RPMI8226 (cell line): ENCODE data around the gene GAPVD1.
"Not testable (repeated sequence)": the region's sequence is repeated elsewhere in the genome, so short reads cannot be mapped to it uniquely, and the experiment has no call there.

ENCODE experiments used
- DNase-seq: peaks from one replicate; pipeline ENCODE4 v3.0.0-alpha.2; 2015

GAPVD1 gene

GRCh38 chr9:125376261-125377226, 114.9 kb downstream of the GAPVD1 start:
- DNase-seq: no peak

DNA sequence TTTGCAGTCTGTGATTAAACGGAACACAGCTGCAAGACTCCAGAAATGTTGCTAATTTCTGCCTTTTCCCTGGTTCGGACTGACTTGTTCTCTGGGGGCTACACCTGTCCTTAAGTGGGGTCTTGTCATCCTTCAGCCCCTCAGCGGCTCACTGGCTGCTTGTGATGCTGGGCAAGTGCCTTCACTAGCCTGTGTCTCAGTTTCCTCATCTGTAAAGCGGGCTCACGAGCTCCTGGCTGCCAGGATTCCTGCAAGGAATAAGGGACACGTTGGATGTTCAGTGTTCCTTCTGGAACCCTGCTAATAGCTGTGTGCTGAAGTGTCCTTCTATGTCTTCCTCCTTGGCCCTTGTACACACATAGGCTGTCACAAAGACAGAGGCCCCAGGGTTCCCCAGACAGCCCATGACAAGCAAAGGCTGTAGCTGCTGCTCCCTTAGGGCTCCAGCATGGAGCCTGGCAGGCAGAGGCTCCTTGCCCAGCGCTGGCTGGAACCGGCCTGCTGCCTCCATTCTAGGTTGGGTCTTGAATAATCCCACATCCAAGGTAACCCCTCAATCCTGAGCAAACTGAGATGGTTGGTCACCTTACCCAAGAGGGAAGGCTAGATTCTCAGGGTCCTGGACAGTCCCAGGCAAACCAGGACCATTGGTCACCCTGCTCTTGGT, 116.1 kb downstream of the GAPVD1 start:
- DNase-seq: no peak

DNA sequence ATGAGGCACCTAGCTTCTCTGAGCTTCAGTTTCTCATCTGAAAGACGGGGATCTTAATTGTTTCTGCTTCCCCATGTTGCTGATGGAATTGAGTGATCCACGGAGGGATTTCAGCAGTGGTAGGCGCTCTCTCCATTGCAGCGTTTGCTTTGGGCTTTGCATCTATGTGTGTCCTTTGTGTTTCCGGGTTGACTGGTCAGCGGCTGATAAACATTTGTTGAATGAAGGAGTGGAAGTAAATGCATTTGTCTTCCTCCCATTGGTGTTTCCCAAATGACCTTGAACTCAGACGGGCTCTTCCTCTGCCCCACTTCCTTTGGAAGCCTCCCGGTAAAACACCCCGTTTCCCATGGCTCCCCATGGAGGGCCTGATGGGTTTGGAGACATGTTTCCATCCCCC, 117.2 kb downstream of the GAPVD1 start:
- DNase-seq: no peak

GRCh38 chr9:125379208-125379607, 117.6 kb downstream of the GAPVD1 start:
- DNase-seq: no peak

DNA sequence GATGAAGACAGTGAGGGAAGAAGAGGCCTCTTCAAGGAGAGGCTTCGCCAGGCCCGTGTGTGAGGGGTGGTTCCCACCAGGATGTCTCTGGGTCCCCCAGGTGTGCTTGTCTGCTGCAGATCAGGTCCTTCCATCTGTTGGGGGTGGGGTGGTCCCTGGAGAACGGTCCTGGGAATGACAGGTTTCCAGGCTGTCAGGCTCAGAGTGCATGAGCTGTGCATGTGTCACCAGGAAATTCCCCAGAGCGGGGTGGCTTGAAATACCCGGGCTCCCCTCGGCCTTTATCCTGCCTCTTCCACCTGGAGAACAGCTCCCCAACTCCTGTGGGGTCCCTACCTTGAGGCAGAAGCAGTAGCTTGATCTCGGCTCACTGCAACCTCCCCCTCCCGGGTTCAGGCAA, 118.8 kb downstream of the GAPVD1 start:
- DNase-seq: no peak

DNA sequence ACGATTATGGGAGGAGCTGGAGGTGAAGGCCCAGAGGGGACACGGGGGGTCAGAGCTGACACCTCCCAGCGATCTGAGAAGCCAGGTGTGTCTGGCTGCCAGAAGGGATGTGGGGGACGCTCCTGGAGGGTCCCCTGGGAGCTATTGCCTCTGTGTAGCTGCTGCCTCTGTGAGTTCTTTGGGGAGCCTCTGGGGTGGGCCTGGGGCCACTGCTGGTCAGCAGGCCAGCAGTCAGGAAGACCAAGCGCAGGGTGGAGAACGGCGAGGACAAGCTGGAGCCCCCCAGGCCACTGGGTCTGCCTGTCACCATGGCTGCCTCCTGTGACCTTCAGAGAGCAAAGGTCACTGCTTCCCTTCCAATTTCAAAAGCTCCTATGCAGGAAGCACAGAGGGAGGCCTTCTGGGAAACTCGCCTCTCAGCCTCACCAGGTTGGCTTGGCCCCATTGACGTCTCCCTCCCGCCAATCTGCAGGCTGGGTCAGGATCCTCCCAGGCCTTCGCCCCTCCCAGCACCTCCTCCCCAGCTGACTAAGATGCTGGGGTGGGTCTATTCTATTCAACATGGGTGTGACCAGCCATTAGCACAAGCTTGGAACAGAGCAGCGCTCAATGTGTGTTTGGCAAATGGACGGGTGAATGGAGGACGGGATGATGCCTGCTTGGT, 126.4 kb downstream of the GAPVD1 start:
- DNase-seq: no peak

GRCh38 chr9:125388978-125389377, 127.4 kb downstream of the GAPVD1 start:
- DNase-seq: no peak

GRCh38 chr9:125391704-125392103, 130.1 kb downstream of the GAPVD1 start:
- no peak for DNase-seq

DNA sequence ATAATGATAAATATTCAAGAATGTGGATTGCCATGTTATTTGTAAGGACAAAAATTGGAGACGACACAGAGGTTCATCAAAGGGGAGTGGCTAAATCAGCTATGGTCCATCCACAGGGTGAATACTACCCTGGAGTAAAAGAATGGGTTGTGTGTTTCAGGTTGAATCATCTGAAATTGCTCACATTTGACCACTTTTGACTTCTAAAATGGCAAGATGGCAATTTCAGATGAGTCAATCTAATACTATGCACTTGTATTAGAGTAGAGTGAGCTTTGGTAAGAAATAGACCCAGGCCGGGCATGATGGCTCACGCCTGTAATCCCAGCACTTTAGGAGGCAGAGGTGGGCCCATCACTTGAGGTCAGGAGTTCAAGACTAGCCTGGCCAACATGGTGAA, 131.8 kb downstream of the GAPVD1 start:
- no peak for DNase-seq

GRCh38 chr9:125396799-125397198, 135.2 kb downstream of the GAPVD1 start:
- no peak for DNase-seq

GRCh38 chr9:125397736-125398135, 136.1 kb downstream of the GAPVD1 start:
- no peak for DNase-seq

DNA sequence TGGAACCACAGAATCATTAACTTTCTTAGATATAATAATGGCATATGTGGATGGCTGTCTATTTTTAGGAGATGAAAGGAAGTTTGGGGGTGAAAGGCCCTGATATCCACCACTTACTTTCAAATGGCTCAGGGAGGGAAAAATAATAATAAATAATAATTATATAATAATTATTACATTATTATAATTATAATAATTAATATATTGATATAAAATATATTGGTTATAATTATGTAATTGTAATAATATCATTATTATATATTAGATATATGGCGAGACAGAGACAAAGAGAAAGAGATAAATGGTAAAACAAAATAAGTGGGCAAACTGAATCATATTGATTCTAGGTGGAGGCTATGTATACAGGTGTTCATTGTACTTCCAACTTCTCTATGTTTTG, 136.6 kb downstream of the GAPVD1 start:
- DNase-seq: no peak

GRCh38 chr9:125399165-125399564, 137.5 kb downstream of the GAPVD1 start:
- no peak for DNase-seq

- no peak for DNase-seq
Observed at GRCh38 chr9:125399666-125400065, 138.0 kb downstream of the GAPVD1 start.

GRCh38 chr9:125400232-125400631, 138.6 kb downstream of the GAPVD1 start:
- DNase-seq: not testable (repeated sequence)

DNA sequence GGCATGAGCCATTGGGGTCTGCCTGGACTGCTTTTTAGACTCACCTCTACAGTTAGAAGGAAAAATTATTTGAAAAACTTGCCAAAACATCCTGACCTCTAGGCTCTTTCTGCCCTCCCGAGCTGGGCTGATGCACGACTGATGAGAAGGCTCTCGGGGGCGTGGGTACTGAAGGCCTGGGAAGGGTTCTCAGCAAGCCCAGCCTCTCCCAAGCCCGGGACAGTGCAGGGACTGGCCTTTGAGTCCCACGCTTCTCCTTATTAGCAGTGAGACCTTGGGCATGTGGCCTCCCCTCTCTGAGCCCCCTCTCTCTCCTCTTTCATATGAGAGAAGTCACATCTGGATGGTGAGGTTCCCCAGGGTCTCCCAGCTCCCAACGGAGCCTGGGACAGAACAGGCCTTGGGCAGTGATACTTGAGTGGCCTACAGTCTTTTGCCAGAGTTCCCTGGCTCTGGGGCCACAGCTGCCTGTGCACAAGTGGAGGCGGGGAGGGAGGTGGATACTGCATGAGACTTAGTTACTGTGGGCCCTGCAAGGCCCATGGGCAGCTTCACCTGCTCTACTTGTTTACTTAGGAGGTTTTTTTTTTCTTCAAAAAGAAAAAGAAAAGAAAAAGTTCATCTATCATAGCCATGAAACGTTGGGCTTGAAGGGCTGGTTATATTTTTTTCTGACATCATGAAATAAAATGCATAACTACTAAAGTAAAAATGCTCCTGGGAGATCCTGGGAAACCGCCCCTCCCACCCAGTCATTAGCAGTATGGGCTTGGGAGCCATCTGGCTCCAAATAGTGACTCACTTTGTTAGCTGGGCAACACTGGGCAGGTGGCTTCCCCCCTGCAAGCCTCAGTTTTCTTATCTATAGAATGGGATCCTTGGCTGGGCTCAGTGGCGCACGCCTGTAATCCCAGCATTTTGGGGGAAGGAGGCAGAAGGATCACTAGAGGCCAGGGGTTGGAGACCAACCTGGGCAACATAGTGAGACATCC, 139.4 kb downstream of the GAPVD1 start:
- DNase-seq: no peak

DNA sequence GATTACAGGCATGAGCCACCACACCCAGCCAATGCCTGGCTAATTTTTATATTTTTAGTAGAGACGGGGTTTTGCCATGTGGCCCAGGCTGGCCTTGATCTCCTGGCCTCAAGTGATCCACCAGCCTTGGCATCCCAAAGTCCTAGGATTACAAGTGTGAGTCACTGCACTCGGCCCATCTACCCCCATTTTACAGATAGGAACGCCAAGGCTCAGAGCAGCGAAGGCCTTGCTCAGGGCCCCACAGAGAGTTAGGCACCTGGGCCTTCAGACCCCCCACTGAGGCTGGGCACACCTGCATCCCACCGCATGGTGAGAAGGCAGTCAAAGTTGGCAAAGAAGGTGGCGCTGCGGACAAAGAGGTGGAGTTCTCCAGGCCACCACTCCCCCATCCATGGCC, 143.1 kb downstream of the GAPVD1 start:
- DNase-seq: no peak

- DNase-seq: no peak
Observed at GRCh38 chr9:125405938-125406809, 144.5 kb downstream of the GAPVD1 start.

GRCh38 chr9:125406810-125407087, 145.1 kb downstream of the GAPVD1 start:
- no peak for DNase-seq

DNA sequence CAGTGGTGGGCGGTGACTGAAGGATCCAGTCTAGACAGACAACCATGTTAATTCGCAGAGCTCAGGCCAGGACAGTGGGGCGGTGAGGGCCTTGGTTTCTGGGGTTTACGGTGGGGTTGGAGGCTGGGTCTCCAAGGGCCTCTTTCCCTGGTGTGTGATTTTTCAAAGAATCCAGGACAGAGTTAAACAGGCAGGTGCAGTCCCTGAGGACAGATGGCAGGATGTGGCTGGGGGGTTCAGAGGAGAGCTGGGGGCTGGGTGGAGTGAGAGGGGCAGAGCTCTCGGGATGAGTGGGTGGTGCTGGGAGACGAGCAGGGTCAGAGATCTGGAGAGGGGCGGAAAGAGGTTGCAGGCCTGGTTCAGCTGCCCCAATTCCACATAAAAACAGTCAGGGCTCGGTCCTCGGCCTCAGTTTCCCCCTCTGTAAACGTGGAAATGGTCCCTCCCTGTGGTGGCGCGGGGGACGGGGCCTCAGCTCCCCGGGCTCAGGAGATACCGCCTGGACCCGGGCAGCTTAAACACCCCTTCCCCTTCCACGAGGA, 145.9 kb downstream of the GAPVD1 start:
- no peak for DNase-seq
